Measurements from ENCODE around the gene WNT5A.

GRCh38 chr3:55469957-55470526 is 17.1 kb downstream of the WNT5A start:
- TF ChIP-seq, protein P1, sequence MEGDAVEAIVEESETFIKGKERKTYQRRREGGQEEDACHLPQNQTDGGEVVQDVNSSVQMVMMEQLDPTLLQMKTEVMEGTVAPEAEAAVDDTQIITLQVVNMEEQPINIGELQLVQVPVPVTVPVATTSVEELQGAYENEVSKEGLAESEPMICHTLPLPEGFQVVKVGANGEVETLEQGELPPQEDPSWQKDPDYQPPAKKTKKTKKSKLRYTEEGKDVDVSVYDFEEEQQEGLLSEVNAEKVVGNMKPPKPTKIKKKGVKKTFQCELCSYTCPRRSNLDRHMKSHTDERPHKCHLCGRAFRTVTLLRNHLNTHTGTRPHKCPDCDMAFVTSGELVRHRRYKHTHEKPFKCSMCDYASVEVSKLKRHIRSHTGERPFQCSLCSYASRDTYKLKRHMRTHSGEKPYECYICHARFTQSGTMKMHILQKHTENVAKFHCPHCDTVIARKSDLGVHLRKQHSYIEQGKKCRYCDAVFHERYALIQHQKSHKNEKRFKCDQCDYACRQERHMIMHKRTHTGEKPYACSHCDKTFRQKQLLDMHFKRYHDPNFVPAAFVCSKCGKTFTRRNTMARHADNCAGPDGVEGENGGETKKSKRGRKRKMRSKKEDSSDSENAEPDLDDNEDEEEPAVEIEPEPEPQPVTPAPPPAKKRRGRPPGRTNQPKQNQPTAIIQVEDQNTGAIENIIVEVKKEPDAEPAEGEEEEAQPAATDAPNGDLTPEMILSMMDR (conservative IDR thresholded peaks at IDR 0.05), result no peak
- no peak for TF ChIP-seq EZH2 (IDR thresholded peaks at IDR 0.05; ENCODE audit: low read depth)

All from PC-9 (cell line).